ENCODE measurements around the gene PTH1R. TPM values are rescaled to one million over a fixed set of nuclear protein-coding genes. Genes with fewer than 3 reads are reported as not detected.

PTH1R gene
- total and polyA plus RNA-seq, 10 of the 15 experiments (the other 5 are each of a cell fraction or from before 2014, with no cell fraction given) = not detected

- TF ChIP-seq E4F1 (IDR thresholded peaks at IDR 0.05; ENCODE audit: borderline replicate concordance, partially characterized antibody) = no peak
- TF ChIP-seq POLR2A (IDR thresholded peaks at IDR 0.05; ENCODE audit: low read depth, low read length) = no peak
- no peak for TF ChIP-seq FOS (IDR thresholded peaks at IDR 0.05; ENCODE audit: borderline replicate concordance, extremely low read depth, insufficient read length)
- peak; percentile 27; the same call in 1 of the 2 replicates for TF ChIP-seq BACH1 (IDR thresholded peaks at IDR 0.05; ENCODE audit: borderline replicate concordance)
- no peak for TF ChIP-seq SIX5 (IDR thresholded peaks at IDR 0.05; ENCODE audit: low read depth, low read length, severe bottlenecking)
- TF ChIP-seq SMARCA5 (IDR thresholded peaks at IDR 0.05) = peak; percentile 28; the same call in 1 of the 2 replicates
- TF ChIP-seq RELB (IDR thresholded peaks at IDR 0.05; ENCODE audit: low read depth) = no peak
- TF ChIP-seq NBN (IDR thresholded peaks at IDR 0.05) = peak; percentile 51; the same call in 1 of the 2 replicates
- 0 out of 2 replicates have a peak, but pooled peaks have one; percentile 22 for TF ChIP-seq IKZF1 (conservative IDR thresholded peaks at IDR 0.05)
- 0 out of 2 replicates have a peak, but pooled peaks have one; percentile 25 for TF ChIP-seq PKNOX1 (IDR thresholded peaks at IDR 0.05)
- no peak for TF ChIP-seq YBX1 (IDR thresholded peaks at IDR 0.05)
- 0 out of 2 replicates have a peak, but pooled peaks have one; percentile 12 for TF ChIP-seq IRF4 (IDR thresholded peaks at IDR 0.05; ENCODE audit: low read depth, low read length)
- TF ChIP-seq SMC3 (IDR thresholded peaks at IDR 0.05; ENCODE audit: borderline replicate concordance, low read length) = peak; percentile 97
- TF ChIP-seq HDGF (IDR thresholded peaks at IDR 0.05) = peak; percentile 41; the same call in 1 of the 2 replicates
- peak; percentile 47; the same call in 1 of the 2 replicates for TF ChIP-seq YY1 (IDR thresholded peaks at IDR 0.05; ENCODE audit: low read depth, low read length)
These were observed 17.7 kb downstream of the PTH1R start (continued) for GRCh38 chr3:46895204-46895660.

All from GM12878 (cell line).